Effector CD8-positive, alpha-beta T cell (primary cell): ENCODE measurements around the gene CYTH1.

Experiments used
- DNase-seq: peaks from one replicate; lab custom pipeline; 2025; lab: John Stamatoyannopoulos, UW

The CYTH1 gene

DNA sequence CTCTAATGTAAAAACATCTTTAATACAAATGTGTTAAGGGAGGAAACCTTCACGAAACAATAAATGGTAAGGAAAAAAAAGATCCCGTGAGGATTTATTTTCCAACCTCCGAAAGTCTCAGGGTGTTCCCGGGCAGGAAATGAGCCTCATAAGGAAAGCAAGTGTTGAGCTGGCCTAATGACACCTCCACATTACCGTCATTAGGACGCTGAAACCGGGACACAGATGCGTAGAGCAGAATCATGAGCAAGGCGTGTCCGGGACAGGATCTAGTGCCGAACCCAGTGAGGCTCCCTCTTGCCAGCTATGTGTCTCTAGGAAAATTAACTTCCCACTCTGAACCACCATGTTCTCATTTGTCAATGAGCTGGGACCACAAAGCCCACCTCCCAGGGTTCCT lies 22.7 kb upstream of the CYTH1 start:
- DNase-seq = no peak

DNA sequence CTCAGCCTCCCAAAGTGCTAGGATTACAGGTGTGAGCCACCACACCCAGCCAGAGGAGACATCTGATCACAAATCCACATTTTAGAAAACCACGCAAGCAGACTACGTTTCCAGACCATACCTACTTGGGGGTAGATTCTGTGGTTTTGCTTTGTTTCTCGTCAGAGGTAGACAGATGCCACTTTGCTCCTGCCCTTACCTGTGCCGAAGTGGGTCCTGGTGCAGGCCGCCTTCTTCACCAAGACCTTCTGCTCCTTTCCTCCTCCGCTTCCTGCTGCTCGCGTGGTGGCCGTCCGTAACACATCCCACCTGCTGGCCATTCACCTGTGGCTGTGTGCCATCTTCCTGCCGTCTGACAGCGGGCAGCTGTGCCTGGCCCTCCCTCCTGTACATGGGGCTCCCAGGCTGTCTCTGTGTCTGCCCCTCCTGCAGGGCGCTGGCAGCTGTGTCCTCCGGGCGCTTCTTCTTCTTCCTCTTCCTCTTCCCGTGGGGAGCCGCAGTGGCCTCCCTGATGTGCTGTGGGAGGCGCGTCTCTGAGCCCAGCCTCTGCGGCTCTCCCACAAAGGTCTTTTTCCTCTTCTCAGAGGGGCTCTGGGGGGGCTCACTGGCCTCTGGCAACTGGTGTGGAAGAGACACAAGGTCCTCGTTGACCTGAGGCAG lies 21.2 kb upstream of the CYTH1 start:
- no peak for DNase-seq

DNA sequence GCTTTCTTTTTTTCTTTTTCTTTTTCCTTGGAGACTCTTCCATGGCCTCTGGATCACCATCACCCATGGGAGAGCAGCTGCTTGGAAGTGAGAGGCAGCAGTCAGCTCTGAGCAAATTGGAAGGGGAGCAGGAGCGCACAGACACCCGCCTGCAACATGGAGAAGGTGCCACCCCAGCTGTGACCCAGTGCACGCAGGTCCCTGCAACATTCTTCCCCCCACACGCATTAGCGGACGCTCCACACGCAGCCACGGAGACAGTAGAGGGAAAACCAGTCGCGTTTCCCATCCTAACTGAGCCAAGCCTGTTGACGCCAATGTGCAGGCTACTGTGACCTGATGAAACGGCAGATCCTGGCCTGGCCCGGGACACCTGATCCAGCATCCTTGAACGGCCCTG lies 20.4 kb upstream of the CYTH1 start:
- no peak for DNase-seq

DNA sequence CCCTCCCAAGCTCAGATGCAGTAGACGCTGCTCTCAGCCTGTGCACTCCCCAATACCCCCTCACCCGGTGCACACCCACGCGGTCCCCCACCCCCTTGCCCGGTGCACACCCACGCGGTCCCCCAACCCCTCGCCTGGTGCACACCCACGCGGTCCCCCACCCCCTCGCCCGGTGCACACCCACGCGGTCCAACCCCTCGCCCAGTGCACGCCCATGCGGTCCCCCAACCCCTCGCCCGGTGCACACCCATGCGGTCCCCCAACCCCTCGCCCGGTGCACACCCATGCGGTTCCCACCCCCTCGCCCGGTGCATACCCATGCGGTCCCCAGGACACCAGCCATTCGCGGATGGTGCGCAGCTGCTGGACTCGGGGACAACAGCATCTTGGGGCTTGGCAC lies 19.9 kb upstream of the CYTH1 start:
- no peak for DNase-seq

DNA sequence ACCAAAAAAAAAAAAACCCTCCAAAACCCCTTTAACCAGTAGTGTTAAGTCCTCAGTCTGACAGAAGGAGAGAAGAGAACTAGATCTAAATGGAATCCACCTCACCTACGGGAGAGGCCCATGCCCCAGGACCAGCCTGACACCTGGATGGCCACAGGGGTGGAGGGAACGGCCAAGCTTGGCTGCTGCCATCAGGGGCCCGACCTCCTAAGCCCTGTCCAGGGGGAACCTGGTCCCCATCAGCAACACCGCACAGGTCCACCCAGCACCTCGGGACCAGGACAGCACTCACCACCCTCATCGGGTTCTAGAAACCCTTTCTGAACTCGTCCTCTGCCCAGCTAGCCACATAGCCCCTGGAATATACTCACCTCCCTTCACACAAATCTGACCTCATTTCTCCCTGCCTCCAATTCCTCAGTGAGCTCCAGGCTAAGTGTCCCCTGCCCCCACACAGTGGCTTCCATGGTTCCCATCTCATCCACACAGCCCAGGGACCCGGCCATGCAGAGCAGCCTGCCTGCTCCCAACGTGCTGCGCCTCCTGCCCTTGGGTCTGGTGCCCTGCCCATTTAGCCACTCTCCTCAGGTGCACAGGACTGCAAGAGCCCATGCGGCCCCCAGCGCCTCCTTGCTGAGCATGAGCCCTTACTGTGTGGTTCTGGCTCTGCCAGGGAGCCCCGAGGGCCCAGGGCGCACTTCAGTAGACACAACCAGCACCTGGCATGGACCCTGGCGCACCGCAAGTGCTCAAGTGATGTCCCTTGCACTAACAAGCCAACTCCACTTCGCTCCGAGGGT lies 18.3 kb upstream of the CYTH1 start:
- DNase-seq = no peak

DNA sequence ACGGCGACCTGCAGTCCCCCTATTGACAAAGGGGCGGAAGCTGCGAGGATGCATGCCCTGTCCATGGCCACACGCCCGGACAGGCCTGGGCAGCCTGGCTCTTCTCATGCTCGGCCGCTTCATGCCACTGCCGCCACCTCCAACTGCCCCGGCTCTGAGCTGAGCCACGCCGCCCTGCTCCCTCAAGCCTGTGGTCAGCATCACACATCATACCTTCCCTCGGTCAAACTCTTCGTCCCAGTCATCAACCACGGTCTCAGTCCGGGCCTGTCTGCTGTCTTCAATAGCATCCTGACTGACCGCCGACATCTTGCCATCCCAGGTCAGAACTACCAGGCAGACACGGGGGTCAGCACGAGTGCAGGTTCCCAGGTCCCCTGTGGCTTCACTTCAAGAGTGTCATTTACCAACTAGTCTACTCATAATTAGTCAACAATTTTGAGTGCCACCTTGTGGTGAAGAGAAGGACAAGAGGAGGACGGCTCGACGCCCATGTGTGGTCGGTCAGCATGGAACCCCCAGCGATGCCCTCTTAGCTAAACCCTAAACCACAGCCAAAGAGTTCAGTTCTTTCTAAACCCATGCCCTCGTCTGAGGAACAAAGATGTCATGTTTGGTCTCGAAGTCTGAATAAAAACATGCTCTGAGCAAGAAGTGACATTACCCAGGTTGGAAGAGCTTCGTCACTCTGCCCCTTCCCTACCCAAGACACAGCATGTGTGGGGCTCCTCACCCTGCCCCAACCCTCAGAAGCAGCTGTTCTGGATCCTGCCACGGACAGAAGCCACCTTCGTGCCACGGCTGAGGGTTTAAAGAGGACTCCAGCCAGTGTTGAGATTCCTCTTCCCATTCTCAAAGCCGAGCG lies 16.9 kb upstream of the CYTH1 start:
- DNase-seq = no peak

DNA sequence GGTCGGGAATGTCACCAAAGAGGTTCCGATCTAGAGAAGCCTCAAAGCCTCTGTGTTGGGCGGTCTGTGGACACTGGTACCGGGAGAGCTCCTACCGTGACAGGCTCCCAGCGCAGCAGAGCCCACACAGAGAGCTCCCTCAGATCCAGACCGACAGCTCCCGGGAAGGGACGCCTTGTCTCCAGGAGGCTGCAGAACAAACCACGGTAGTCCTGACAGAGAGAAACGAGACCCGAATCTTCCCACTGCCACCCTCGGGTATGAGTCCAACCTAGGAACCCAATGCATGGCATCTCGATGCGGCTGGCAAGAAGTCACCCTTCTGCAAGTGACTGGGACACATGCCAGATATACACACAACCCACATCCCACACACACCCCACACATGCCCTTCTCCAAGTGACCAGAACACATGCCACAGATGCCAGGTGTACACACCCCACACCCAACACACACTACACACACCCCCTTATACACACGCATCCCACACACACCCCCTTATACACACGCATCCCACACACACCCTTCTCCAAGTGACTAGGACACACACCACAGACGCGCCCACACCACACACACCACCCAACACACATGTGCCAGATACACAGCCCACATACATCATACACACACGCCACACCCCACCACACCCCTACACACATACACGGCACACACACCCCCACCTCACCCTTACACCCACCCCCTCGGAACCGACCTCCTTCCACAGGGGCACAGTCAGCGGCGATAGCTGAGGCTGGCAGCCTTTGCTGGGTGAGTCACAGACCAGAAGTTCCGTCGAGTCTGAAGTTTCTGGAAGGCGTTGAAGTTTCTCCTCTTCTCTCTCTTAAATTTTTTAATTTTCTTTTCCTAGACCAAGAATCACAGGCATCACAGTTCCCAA lies 15.9 kb upstream of the CYTH1 start:
- no peak for DNase-seq

DNA sequence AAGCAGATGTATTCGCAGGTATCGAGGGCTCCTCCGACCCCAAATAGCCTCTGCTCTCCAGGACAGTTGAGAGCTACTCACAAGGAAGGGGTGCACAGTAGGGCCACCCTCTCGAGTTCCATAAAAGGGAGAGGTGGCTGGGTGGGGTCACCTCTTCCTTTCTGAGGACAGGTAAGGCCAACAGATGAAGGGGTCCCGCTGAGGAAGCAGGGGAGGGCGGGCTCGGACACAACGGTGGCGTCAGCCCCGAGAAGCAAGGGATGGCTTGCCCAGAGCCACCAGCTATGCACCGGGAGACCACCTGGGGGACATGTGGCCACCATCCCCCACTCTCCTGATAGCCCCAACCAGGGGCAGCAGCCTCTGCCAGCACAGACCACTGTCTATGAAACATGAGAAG lies 15.1 kb upstream of the CYTH1 start:
- no peak for DNase-seq

DNA sequence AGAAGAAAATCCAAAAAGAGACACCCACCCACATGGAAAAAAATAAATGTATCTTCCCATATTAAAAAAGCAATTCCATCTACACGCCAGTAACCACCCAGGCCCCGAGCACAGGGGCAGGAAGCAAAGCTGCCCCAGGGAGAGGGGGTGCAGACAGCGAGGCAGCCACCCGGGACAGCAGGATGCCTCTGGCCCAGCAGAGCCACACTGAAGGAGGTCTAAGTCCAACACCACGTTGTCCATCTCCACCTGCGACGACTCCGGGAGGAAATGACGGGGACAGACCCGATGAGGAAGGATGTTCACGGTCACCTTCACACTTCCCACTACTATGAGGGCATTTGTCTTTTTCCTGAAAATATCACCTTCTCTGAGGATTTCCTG lies 14.4 kb upstream of the CYTH1 start:
- DNase-seq = no peak

DNA sequence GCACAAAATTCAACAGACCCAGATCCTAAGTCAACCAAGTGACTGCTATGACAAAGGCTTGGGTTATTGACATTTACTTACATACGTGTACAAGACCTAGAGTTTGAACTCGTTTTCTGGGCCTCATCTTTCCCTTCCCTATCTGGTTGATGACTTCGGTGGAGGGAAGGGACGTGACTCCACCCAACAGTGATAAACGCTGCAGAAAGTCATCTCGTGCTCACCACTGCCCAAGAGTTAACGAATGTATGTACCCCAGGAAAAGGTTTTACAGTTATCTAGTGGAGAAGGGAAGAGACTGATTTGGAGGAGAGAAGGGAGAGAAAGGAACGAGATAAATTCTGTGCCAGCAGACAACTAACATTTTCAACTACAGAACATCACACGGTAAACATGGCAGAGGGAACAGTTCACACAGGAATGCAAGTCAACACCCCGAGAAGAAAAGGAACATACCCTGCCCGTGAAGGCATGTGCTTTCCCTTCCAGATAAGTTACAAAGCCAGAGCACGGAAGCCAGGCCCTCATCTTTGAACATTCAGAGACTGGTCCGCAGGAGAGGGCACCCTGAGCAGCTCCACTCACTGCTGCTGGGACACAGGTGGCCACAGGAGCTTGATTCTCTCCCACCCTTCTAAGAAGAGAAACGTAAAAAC lies 13.9 kb upstream of the CYTH1 start:
- no peak for DNase-seq

DNA sequence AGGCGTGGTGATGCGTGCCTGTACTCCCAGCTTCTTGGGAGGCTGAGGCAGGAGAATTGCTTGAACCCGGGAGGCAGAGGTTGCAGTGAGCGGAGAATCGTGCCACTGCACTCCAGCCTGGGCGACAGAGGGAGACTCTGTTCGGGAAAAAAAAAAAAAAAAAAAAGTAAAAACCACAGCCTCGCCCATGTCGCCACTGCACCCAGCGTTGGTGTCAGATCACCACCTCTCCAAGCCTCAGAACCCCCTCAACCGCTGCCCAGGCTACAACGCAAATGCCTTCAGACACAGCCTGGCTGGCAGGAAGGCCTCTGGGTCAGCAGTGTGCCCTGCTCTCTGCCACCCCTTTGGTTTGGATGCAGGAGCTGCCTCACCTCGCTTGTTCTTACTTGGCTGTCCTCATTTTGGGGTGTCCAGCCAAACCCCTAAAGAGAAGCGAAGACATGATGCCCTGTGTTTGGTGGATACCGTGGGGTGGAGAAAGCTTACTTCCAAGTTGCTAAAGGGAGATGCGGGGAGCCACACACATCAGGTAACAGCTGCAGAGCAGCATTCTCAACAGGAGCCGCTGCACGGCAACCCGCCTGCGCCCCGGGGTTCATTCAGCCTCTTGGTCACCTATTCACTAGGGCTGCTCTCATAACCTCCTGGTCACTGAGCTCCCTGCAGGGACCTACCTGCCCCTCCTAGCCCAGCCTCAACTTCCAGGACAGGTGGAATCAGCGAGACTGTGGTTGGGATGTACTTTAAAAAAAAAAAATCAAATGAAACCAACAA lies 13.0 kb upstream of the CYTH1 start:
- DNase-seq = no peak

DNA sequence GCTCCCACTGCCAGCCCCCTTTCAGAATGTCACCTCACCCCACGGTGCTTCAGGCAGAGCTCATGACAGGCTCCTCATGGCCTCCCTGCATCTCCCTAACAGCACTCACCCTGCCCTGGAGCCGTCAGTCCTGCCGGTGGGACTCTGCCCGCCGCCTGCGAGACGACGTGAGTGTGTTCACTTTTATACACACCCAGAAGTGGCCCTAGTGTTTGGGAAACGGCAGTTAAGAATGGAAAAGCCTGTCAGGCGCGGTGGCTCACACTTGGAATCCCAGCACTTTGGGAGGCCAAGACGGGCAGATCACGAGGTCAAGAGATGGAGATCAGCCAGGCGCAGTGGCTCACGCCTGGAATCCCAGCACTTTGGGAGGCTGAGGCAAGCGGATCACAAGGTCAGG lies 12.3 kb upstream of the CYTH1 start:
- no peak for DNase-seq

DNA sequence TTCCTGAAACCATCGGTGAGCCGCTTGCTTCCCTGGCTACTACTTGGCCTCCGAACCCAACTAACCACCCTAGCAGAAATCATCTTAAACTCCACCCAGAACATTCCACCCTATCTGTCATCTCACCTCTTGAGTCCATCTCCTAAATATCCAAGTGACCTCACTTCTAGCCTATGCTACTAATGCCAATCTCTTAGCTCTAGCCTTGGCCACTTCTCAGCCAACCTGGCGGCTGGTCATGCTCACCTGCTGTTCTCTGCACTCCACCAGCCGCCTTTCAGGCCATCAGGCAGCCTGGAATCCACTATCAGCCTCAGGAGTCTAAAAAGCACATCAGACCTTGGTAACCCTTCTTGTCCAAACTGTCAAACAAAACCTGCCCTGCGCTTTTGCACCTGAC lies 11.9 kb upstream of the CYTH1 start:
- DNase-seq = no peak

DNA sequence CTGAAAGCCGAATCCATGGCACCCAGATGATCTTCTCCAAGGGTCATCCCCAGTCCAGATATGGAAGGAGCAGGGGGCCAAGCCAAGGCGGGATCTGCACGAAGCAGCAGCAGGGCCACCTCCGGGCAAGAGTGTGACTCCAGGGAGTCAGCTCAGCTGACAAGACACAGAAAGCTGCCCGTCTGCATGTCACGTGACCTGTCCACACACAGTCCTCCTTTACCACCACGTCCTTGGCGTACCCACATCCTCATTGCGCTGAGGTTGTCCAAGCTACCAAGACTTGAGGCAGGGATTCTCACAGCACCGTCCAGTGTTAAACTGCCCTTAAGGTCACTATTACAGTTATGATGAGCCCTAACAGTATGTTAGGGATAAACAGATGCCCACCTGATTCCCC lies 11.3 kb upstream of the CYTH1 start:
- no peak for DNase-seq

DNA sequence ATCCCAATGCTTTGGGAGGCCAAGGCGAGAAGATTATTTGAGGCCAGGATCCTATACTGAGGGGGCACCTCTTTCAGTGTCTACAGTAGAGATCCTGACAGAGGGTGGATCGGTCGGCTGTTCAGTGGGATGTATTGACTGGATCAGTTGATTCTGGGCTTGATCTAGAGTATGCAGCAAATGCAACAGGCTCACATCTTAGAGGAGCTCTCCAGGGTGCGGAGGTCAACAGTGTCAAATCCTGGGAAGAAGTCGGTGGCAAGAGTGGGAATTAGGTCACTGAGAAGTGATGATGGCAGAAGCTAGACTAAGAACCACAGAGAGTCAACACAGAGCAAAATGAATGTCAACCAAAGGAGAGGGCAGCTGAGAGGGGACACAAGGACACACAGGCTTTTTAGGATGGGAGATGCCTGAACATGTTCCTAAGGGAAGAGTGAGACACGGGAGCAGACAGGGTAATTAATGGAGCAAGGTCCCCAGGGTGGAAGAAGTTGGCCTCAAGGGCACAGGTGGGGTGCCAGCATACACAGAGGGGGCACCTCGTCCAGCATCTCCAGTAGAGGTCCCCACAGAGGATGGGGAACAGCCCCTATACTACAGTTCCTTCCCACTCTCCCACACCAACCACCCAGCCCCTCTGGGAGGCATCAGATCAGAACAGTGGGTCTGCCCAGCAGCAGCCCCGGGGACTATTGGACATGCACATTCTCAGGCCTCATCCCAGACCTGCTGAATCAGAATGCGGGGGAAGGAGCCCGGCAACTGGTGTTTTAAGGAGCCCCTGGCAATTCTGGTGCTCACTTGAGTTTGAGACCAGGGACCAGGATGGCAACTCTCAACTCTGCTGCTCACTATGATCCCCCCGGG lies 10.0 kb upstream of the CYTH1 start:
- DNase-seq = no peak

DNA sequence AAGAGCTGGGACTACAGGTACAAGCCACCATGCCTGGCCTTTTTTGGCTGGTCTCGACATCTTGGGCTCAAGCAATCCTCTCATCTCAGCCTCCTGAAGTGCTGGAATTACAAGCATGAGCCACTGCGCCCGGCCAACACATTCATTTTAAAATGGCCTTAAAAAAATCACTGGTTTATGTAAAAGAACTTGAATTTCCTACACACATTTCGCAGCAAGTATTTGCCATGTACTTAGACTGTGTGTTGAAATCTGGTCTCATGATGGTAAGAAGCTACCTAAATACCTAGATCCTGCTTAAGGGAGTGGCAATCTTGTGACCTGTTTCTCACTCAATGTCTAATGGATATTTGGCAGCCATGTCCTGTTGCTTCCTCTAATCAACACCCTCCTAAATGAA lies 8.5 kb upstream of the CYTH1 start:
- DNase-seq = no peak

DNA sequence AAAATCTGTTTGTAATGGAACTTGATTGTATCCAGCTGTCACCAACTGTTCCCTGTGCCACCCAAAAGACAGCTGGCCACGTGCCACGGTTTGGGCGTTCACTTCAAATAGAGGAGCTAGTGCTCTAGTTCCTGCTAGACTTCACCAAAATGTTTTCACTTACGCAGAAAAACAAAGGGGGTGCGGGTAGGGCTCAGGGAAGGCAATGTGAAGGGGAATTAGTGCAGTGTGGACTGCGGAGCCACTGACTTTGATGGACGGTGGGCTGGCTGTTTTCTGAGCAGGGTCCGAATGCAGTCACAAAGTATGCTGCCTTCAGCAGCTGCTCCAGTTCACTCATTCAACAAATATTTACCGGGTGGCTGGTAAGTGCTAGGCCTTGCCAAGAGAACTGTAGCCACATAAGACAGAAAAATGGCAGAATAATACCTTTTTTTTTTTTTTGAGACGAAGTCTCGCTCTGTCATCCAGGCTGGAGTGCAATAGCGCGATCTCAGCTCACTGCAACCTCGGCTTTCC lies 7.6 kb upstream of the CYTH1 start:
- peak; percentile 56 for DNase-seq

DNA sequence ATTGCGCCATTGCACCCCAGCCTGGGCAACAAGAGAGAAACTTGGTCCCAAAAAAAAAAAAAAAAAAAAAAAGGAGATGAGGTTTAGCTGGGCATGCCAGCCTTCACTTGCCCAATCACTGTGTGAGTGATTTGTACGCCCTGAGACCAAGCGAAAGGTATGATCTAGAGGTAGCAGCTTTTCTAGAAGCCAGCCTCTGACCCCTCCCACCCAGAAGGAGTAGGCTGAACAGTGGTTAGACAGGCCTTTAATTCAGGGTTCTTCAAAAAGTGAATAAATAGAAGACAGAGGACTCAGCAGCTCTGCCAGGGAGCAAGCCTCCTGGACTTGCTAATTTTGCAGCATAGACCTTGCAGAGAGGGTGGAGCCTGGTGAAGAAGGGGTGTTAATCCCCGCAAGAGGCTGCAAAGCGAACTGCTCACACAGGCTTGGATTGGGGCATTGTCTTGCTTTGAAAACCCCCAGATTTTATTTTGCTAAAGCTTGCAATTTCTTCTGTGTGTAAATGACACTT lies 7.1 kb upstream of the CYTH1 start:
- no peak for DNase-seq

DNA sequence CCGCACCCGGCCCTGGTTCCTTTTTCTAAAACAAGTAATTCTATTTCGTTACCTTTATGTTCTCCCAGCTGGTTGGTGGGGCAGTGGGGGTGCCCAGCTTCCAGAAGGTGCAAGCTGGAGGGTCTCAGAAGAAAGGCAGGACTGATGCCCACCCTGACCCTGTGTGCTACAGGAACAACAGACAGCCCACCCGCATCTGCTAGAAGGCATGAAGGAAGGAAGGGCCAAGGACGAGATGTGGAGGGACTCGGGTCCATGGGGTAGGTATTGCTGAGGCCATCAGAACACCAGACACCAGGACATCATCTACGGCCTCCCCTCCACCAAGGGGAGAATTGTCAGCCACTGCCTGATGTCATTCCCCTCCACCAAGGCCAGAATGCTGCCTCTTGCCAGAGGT lies 6.4 kb upstream of the CYTH1 start:
- no peak for DNase-seq
